C1 segment of cervical spinal cord (tissue), 14 donors: ENCODE data around the gene FRY.
A peak's percentile ranks its signal among the peaks of the same experiment; 100 is the strongest.

ENCODE experiments used
- DNase-seq, 14 donors: peaks; one replicate each; lab custom pipeline; 2025; lab: John Stamatoyannopoulos, UW

The FRY gene

GRCh38 chr13:32256243-32256642, 224.7 kb downstream of the FRY start:
- DNase-seq = no peak

- no peak for DNase-seq
These were observed 226.1 kb downstream of the FRY start for GRCh38 chr13:32257649-32258048.

GRCh38 chr13:32259116-32259515, 227.5 kb downstream of the FRY start:
- DNase-seq = no peak

GRCh38 chr13:32261567-32261966, 230.0 kb downstream of the FRY start:
- DNase-seq = peak in 1 of 14 donors; percentile 54

GRCh38 chr13:32262165-32262564, 230.6 kb downstream of the FRY start:
- DNase-seq = no peak

- DNase-seq = no peak
These were observed 231.0 kb downstream of the FRY start for GRCh38 chr13:32262619-32263018.

- DNase-seq = no peak
These were observed 232.8 kb downstream of the FRY start for GRCh38 chr13:32264407-32264806.

- DNase-seq = no peak
These were observed 234.2 kb downstream of the FRY start for GRCh38 chr13:32265726-32266125.

GRCh38 chr13:32266130-32266529, 234.6 kb downstream of the FRY start:
- no peak for DNase-seq

- no peak for DNase-seq
These were observed 236.4 kb downstream of the FRY start for GRCh38 chr13:32267836-32268439.

- no peak for DNase-seq
These were observed 240.6 kb downstream of the FRY start for GRCh38 chr13:32272021-32272683.

GRCh38 chr13:32277839-32278238, 246.3 kb downstream of the FRY start:
- no peak for DNase-seq

- DNase-seq = no peak
These were observed 246.9 kb downstream of the FRY start for GRCh38 chr13:32278426-32278825.

GRCh38 chr13:32281096-32281495, 249.5 kb downstream of the FRY start:
- no peak for DNase-seq

- DNase-seq = no peak
These were observed 250.6 kb downstream of the FRY start for GRCh38 chr13:32282096-32282711.

- DNase-seq = no peak
These were observed 253.5 kb downstream of the FRY start for GRCh38 chr13:32284927-32285632.

- DNase-seq = no peak
These were observed 254.0 kb downstream of the FRY start for GRCh38 chr13:32285633-32285965.

- no peak for DNase-seq
These were observed 265.6 kb downstream of the FRY start for GRCh38 chr13:32297206-32297605.

GRCh38 chr13:32298695-32299094, 267.1 kb downstream of the FRY start:
- DNase-seq = no peak

- DNase-seq = no peak
These were observed 268.3 kb downstream of the FRY start for GRCh38 chr13:32299893-32300292.

- no peak for DNase-seq
These were observed 268.8 kb downstream of the FRY start for GRCh38 chr13:32300406-32300805.

GRCh38 chr13:32300920-32301319, 269.3 kb downstream of the FRY start:
- no peak for DNase-seq

- no peak for DNase-seq
These were observed 270.9 kb downstream of the FRY start for GRCh38 chr13:32302461-32302860.
